Hindlimb muscle (tissue), 1 donor: ENCODE measurements around the gene DISC1. TPM values are rescaled to one million over a fixed set of nuclear protein-coding genes. Genes with fewer than 3 reads are reported as not detected.
"Not testable (repeated sequence)": the region's sequence is repeated elsewhere in the genome, so short reads cannot be mapped to it uniquely, and the experiment has no call there.

Source experiments
- DNase-seq: peaks from one replicate; pipeline ENCODE4 v3.0.0-alpha.2; 2013
- polyA plus RNA-seq: library from polyadenylated mRNA; unstranded; fragments of 120-200 nt; gene quantifications from one replicate; pipeline ENCODE4 v1.2.1, GENCODE V29; 2013; ENCODE audit not compliant: insufficient read length

DISC1 gene
- polyA plus RNA-seq, 1 donor = 7.3 TPM

- DNase-seq = no peak
Measured at GRCh38 chr1:231606712-231607111, 19.9 kb upstream of the DISC1 start.

- DNase-seq = no peak
Measured at GRCh38 chr1:231610388-231610787, 16.2 kb upstream of the DISC1 start.

- no peak for DNase-seq
Measured at GRCh38 chr1:231611111-231611510, 15.5 kb upstream of the DISC1 start.

- no peak for DNase-seq
Measured at GRCh38 chr1:231611851-231612250, 14.7 kb upstream of the DISC1 start.

- DNase-seq = no peak
Measured at GRCh38 chr1:231612393-231613089, 14.0 kb upstream of the DISC1 start.

GRCh38 chr1:231613419-231614349 is 12.9 kb upstream of the DISC1 start:
- no peak for DNase-seq

- no peak for DNase-seq
Measured at GRCh38 chr1:231616667-231617066, 9.9 kb upstream of the DISC1 start.

- no peak for DNase-seq
Measured at GRCh38 chr1:231618609-231619256, 7.9 kb upstream of the DISC1 start.

- DNase-seq = no peak
Measured at GRCh38 chr1:231619257-231619634, 7.3 kb upstream of the DISC1 start.

- not testable (repeated sequence) for DNase-seq
Measured at GRCh38 chr1:231625042-231625441, 1.5 kb upstream of the DISC1 start.

- DNase-seq = no peak
Measured at GRCh38 chr1:231625975-231626534, 535 bp upstream of the DISC1 start.

- DNase-seq = peak; percentile 63
Measured at GRCh38 chr1:231626951-231627614, 493 bp downstream of the DISC1 start.

GRCh38 chr1:231628207-231628876 is 1.8 kb downstream of the DISC1 start:
- no peak for DNase-seq

GRCh38 chr1:231629132-231629531 is 2.5 kb downstream of the DISC1 start:
- no peak for DNase-seq

- DNase-seq = no peak
Measured at GRCh38 chr1:231630558-231631205, 4.1 kb downstream of the DISC1 start.

GRCh38 chr1:231631717-231632116 is 5.1 kb downstream of the DISC1 start:
- DNase-seq = no peak

- DNase-seq = no peak
Measured at GRCh38 chr1:231632119-231632518, 5.5 kb downstream of the DISC1 start.

- DNase-seq = no peak
Measured at GRCh38 chr1:231634323-231635013, 7.9 kb downstream of the DISC1 start.

- DNase-seq = no peak
Measured at GRCh38 chr1:231636157-231636556, 9.6 kb downstream of the DISC1 start.

- DNase-seq = not testable (repeated sequence)
Measured at GRCh38 chr1:231636922-231637321, 10.3 kb downstream of the DISC1 start.

- DNase-seq = no peak
Measured at GRCh38 chr1:231638647-231639046, 12.1 kb downstream of the DISC1 start.
